Measurements from ENCODE around the gene ARMC3.
"Not testable (repeated sequence)": the region's sequence is repeated elsewhere in the genome, so short reads cannot be mapped to it uniquely, and the experiment has no call there.

ARMC3 gene, protein sequence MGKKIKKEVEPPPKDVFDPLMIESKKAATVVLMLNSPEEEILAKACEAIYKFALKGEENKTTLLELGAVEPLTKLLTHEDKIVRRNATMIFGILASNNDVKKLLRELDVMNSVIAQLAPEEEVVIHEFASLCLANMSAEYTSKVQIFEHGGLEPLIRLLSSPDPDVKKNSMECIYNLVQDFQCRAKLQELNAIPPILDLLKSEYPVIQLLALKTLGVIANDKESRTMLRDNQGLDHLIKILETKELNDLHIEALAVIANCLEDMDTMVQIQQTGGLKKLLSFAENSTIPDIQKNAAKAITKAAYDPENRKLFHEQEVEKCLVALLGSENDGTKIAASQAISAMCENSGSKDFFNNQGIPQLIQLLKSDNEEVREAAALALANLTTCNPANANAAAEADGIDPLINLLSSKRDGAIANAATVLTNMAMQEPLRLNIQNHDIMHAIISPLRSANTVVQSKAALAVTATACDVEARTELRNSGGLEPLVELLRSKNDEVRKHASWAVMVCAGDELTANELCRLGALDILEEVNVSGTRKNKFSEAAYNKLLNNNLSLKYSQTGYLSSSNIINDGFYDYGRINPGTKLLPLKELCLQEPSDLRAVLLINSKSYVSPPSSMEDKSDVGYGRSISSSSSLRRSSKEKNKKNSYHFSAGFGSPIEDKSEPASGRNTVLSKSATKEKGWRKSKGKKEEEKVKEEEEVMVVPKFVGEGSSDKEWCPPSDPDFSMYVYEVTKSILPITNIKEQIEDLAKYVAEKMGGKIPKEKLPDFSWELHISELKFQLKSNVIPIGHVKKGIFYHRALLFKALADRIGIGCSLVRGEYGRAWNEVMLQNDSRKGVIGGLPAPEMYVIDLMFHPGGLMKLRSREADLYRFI

GRCh38 chr10:22927661-22928403 lies at the start of gene ARMC3:
Gene ARMC3 (plus strand): TSS chr10:22928053. CDS start chr10:22931997, 3,944 bp downstream.
- DNase-seq (ENCODE audit: low read depth) = peak; percentile 47

DNA sequence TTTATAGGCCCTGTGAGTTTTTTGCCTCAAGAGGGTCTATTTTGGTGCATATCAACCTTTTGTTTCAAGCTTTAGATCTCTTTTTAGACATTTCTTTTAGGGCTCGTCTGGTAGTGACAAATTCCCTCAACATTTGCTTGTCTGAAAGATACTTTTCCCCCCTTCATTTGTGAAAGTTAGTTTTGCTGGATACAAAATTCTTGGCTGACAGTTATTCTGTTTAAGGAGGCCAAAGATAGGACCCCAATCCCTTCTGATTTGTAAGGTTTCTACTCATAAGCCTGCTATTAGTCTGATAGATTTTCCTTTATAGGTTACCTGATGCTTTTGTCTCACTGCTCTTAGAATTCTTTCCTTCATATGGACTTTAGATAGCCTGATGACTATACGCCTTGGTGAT lies 36.1 kb upstream of the ARMC3 start:
- DNase-seq (ENCODE audit: low read depth) = no peak

DNA sequence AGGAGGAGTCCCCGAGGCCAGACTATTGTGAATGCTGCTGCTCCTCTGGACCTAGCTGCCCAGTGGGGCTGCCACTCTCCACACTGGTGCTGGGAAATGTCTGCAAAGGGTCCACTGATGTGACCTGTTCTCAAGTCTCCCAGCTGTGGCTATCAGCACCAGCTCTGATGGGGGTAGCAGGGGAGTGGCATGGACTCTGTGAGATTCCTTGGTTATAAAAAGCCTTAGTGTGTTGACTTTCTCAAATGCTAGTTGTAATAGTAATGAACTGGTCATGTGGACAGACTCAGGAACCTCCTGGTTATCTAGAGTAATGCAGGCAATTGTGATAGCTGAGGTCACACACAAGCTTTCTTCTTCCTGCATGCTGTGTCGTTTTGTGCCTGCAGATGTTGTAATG lies 34.1 kb upstream of the ARMC3 start:
- no peak for DNase-seq (ENCODE audit: low read depth)

GRCh38 chr10:22894714-22895113 lies 33.1 kb upstream of the ARMC3 start:
- no peak for DNase-seq (ENCODE audit: low read depth)

GRCh38 chr10:22895252-22895651 lies 32.6 kb upstream of the ARMC3 start:
- DNase-seq (ENCODE audit: low read depth) = no peak

- DNase-seq (ENCODE audit: low read depth) = no peak
Measured at GRCh38 chr10:22897371-22897770, 30.5 kb upstream of the ARMC3 start.

DNA sequence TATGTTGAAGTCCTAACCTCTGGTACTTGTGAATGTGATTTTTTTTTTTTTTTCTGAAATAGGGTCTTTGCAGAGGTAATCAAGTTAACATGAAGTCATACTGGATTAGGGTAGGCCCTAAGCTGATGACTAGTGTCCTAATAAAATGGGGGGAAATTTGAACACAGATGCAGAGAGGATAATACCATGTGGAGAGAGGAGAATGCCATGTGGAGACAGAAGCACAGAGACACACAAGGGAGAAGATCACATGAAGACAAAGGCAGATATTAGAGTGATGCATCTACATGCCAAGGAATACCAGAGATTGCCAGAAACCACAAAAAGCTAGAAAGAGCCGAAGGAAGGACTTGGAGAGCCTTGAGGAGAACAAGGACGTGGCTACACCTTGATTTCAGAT lies 28.5 kb upstream of the ARMC3 start:
- DNase-seq (ENCODE audit: low read depth) = no peak

DNA sequence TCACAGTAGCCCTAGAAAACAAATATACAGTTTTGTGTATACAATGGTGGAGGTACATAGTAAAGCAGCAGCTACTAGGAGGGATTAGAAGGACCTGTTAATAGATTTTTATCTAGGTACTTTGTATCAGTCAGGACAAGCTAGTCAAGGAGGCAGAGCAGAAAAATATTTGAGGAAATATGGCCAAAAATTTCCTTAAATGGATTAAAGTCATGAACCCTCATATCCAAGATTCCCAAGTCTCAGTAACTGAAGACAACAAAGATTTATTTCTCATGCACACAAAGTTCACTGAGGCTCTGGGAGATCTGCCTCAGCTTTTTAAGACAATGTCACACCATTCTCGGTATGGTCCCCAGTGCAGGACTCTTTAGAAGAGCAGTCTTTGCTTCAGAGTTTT lies 28.1 kb upstream of the ARMC3 start:
- no peak for DNase-seq (ENCODE audit: low read depth)

DNA sequence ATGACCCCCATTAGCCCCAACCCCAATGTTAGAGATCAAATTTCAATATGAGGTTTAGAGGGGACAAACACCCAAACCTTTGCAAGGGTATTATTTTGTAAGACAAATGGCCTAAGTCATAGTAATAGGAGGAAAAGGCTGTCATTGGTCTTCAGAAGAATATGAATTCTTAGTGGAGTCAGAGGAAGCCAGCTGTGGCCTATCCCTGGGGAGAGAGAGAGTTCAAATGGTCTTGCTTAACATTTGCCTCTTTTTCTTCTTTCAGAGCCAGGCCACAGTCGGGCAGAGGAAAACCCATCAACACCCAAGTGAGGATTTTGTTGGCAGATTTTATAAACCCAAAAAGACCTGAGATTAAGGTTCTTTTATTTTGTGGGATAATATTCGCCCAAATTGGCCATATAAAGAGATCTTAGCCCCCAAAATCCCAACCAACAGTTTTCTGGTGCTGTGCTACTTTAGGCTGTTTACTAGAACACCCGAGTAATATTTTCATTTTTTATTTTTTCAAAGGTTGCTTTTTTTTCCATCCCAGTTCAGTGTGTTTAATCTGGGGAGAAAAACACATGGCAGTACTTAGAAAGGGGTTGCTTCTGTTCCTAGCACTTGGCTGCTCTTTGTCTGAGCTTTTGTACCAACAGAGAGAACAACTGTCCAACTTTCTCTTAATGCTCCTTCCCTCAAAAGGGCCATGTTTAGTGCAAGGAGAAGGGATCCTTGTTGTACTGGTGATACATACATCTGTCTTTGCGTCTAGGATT lies 26.8 kb upstream of the ARMC3 start:
- no peak for DNase-seq (ENCODE audit: low read depth)

DNA sequence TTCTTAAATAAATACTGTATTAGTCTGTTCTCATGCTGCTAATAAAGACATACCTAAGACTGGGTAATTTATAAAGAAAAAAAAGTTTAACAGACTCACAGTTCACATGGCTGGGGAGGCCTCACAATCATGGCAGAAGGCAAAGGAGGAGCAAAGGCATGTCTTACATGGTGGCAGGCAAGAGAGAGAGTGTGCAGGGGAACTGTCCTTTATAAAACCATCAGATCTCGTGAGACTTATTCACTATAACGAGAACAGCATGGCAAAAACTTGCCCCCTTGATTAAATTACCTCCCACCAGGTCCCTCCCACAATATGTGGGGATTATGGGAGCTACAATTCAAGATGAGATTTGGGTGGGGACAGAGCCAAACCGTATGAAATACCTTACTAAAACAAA lies 25.7 kb upstream of the ARMC3 start:
- not testable (repeated sequence) for DNase-seq (ENCODE audit: low read depth)

- DNase-seq (ENCODE audit: low read depth) = no peak
Measured at GRCh38 chr10:22903694-22904093, 24.2 kb upstream of the ARMC3 start.

- DNase-seq (ENCODE audit: low read depth) = no peak
Measured at GRCh38 chr10:22906767-22907166, 21.1 kb upstream of the ARMC3 start.

- no peak for DNase-seq (ENCODE audit: low read depth)
Measured at GRCh38 chr10:22908837-22909236, 19.0 kb upstream of the ARMC3 start.

- DNase-seq (ENCODE audit: low read depth) = not testable (repeated sequence)
Measured at GRCh38 chr10:22909673-22910072, 18.2 kb upstream of the ARMC3 start.

DNA sequence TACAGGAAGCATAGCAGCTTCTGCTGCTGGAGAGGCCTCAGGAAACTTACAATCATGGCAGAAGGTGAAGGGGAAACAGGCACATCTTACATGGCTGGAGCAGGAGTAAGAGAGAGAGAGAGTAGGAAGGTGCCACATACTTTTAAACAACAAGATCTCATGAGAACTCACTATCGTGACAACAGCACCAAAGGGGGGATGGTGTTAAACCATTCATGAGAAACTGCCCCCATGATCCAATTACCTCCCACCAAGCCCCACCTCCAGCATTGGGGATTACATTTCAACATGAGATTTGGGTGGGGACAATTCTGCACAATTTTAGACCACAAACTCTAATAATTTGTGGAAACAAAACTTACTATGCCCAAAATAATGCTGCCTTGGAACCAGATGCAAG lies 16.8 kb upstream of the ARMC3 start:
- no peak for DNase-seq (ENCODE audit: low read depth)

DNA sequence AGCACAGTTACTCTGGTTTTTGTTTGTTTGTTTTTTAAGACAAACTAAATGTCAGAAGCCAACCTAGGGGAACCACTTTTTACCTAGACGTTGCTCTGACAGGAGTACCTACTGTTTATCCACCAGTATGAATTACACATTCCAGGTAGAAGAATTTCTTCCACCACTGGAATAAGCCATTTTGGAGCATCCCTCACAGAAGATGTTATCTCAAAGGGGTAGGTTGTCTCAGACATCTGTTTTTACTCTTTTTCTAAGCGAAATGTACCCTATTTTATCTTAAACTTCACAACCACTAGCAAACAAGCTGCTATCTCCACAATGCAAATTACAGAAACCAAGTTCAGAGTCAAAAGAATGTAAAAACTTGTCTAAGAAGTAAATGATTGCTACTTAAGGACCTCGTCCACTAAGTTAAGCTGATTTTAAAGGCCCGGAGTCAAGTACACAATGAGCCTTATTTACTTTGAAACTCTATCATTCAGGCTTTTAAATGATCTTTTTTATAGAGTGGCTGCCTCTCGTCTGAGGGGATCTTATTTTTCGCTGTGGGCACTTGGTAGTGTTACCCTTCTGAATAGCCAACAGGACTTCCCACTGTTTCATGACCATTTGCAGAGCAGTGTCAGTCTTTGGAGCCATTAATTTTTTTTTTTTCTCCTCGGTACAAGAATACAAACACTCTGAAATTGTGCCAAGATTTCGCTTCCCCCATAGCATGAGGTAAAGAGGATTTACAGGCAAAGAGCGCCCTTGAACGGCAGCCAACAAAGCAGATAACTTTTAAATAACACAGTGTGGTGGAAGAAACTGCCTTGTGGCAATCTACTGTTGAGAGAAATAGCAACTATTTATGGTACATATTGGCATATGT lies 15.7 kb upstream of the ARMC3 start:
- DNase-seq (ENCODE audit: low read depth) = no peak

- no peak for DNase-seq (ENCODE audit: low read depth)
Measured at GRCh38 chr10:22912763-22913384, 15.0 kb upstream of the ARMC3 start.

DNA sequence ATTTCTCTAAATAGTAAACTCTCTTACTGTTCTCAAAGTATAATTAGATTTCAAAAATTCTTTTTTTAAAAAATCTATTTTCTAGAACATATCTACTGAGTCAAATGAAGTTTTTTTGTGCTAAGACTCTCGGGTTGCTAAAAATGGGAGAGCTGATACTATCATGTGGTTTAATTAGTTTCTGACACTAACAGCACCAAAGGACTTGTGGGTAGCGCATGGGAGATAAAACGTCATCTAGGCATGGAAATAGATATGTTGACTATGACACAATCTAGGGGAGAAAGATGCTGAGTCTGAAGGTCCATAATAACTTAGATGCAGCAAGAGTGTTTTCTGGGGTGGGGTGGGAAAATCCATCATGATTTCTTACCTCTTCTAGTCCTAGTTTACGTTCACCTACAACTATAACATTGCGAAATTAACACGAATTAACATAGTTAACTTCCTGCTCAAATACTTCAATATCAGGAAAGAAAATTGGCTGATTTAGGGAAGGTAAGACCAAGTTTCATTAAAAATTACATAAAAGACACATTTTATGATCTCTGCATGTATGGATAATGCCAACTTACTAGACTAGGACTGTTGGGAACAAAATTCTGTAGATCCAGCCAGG lies 14.3 kb upstream of the ARMC3 start:
- DNase-seq (ENCODE audit: low read depth) = no peak

DNA sequence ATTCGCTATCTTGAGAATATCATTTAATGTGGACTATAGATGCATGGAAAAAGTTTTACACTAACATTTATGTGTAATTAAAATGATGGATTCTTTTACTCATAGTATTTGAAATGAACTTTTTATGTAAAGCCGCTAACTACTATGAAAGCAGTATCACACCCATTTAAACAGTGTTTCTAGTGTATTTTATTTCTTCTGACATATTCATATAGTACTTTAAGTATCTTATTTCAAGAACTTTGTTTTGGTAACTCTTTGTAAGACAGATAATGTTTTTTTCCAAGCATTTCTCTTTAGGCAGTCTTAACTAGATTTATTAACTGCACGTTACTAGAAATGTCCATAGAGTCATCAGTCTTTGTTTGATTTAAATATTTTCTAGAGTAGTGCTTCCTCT lies 12.5 kb upstream of the ARMC3 start:
- no peak for DNase-seq (ENCODE audit: low read depth)

DNA sequence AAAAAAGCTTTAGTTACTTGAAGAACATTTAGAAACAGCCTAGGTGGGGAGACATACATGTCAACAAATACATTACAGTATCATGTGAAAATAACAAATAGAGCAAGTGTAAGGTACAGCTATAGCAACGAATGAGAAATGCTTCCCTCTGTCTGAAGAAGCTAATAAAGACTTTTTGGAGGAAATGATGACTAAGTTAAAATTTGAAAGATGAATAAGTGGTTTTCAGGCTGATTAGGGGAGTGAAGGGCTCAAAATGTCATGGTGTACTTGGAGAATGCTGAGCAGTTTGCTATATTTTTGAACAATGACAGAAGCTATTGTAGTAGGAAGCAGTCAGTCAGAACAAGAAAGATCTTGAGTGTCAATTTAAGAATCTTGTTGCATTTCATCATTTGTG lies 2.8 kb upstream of the ARMC3 start:
- no peak for DNase-seq (ENCODE audit: low read depth)

Measured in activated T-helper 9 cell treated with anti-CD3 and anti-CD28 coated beads, Interleukin-2, amount 50 U/mL, for 16 hours (primary cell).